ENCODE measurements around the gene MCC.

MCC gene

GRCh38 chr5:113265190-113265589 is 223.1 kb downstream of the MCC start:
- Histone ChIP-seq H3K9me3 (ENCODE audit: control insufficient read depth, low read length) (no peaks in the 10 kb centered on the region), H3K27ac (ENCODE audit: insufficient read depth, low read length, poor library complexity, severe bottlenecking) (no peak overlapping the region), H3K36me3 (ENCODE audit: control insufficient read depth, insufficient read depth, low read length) (no peaks in the 10 kb centered on the region), H3K4me3 (ENCODE audit: insufficient read depth, low read depth, low read length, poor library complexity, severe bottlenecking) (no peak overlapping the region), H3K27me3 (replicated peaks; ENCODE audit: control insufficient read depth, insufficient read depth, low read length, poor library complexity, severe bottlenecking) (no peaks in the 10 kb centered on the region), H3K4me1 (ENCODE audit: control insufficient read depth, insufficient read depth, low read length, poor library complexity, severe bottlenecking) (no peaks in the 10 kb centered on the region)
- DNase-seq: no peak

DNA sequence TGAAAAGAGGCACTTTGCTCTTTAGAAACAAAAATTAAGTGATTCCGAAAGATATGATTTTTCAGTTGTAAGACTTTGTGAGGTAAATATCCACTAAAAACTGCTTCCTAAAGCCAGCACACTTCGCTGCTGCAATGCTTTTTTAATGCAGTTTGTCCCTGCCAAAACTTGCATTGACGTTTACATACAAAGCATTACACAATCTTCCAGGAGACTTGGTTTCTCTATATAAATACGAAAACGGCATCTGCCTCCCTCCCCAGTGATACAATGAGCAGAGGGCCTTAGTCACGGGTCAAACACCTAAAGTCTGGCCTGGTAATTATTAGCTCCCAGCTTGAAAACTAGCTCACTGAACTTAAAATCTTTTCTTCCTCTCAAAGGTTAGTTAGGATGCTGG is 224.2 kb downstream of the MCC start:
- H3K27ac ChIP-seq (ENCODE audit: insufficient read depth, low read length, poor library complexity, severe bottlenecking): no peak overlapping the region
- H3K4me3 ChIP-seq (ENCODE audit: insufficient read depth, low read depth, low read length, poor library complexity, severe bottlenecking): no peak overlapping the region
- H3K36me3 ChIP-seq (ENCODE audit: control insufficient read depth, insufficient read depth, low read length): no peaks in the 10 kb centered on the region
- H3K4me1 ChIP-seq (ENCODE audit: control insufficient read depth, insufficient read depth, low read length, poor library complexity, severe bottlenecking): no peaks in the 10 kb centered on the region
- H3K27me3 ChIP-seq (replicated peaks; ENCODE audit: control insufficient read depth, insufficient read depth, low read length, poor library complexity, severe bottlenecking): no peaks in the 10 kb centered on the region
- no peak for DNase-seq
- no peaks in the 10 kb centered on the region for H3K9me3 ChIP-seq (ENCODE audit: control insufficient read depth, low read length)

- DNase-seq: no peak
- Histone ChIP-seq H3K4me1 (ENCODE audit: control insufficient read depth, insufficient read depth, low read length, poor library complexity, severe bottlenecking) (no peaks in the 10 kb centered on the region), H3K27me3 (replicated peaks; ENCODE audit: control insufficient read depth, insufficient read depth, low read length, poor library complexity, severe bottlenecking) (no peaks in the 10 kb centered on the region), H3K9me3 (ENCODE audit: control insufficient read depth, low read length) (no peaks in the 10 kb centered on the region), H3K36me3 (ENCODE audit: control insufficient read depth, insufficient read depth, low read length) (no peaks in the 10 kb centered on the region), H3K4me3 (ENCODE audit: insufficient read depth, low read depth, low read length, poor library complexity, severe bottlenecking) (no peak overlapping the region), H3K27ac (ENCODE audit: insufficient read depth, low read length, poor library complexity, severe bottlenecking) (no peak overlapping the region)
Measured at GRCh38 chr5:113263545-113263944, 224.7 kb downstream of the MCC start.

DNA sequence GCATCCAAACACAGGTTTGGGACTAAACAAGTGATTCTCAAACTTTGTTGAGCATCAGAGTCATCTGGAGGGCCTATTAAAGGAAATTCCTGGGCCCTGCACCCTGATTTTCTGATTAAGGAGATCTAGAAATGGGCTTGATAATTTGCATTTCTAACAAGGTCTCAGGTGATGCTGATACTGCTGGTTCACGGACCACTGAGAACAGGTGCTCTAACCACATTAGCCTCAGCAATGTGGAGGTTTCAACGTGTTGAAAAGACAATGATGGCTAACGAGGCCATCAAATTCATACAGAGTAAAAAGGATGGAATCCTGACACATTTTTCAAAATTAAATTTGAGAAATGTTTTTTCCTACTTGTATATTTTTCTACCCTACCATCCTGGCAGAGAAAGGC is 225.6 kb downstream of the MCC start:
- no peak overlapping the region for H3K4me3 ChIP-seq (ENCODE audit: insufficient read depth, low read depth, low read length, poor library complexity, severe bottlenecking)
- no peaks in the 10 kb centered on the region for H3K9me3 ChIP-seq (ENCODE audit: control insufficient read depth, low read length)
- no peaks in the 10 kb centered on the region for H3K4me1 ChIP-seq (ENCODE audit: control insufficient read depth, insufficient read depth, low read length, poor library complexity, severe bottlenecking)
- no peaks in the 10 kb centered on the region for H3K36me3 ChIP-seq (ENCODE audit: control insufficient read depth, insufficient read depth, low read length)
- no peak overlapping the region for H3K27ac ChIP-seq (ENCODE audit: insufficient read depth, low read length, poor library complexity, severe bottlenecking)
- H3K27me3 ChIP-seq (replicated peaks; ENCODE audit: control insufficient read depth, insufficient read depth, low read length, poor library complexity, severe bottlenecking): no peaks in the 10 kb centered on the region
- DNase-seq: no peak

DNA sequence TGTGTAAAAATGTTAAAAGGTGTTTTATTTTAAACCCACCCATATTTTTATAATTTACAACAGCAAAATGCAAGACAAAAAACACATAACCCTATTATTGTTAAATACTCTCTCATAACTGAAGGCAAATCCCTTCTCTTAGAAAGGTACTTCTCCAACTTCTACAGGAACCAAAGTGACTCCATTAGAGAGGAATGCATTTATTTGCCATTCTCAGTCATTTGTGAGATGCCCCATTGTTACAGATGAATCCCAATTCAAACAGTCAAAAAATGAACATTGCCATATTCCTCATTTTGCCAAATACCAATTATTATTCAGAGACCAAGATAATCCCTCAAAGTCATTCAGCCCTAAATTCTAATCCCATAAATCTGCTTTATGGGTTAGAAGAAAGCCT is 229.2 kb downstream of the MCC start:
- no peak for DNase-seq
- Histone ChIP-seq H3K27ac (ENCODE audit: insufficient read depth, low read length, poor library complexity, severe bottlenecking) (no peak overlapping the region), H3K36me3 (ENCODE audit: control insufficient read depth, insufficient read depth, low read length) (no peaks in the 10 kb centered on the region), H3K9me3 (ENCODE audit: control insufficient read depth, low read length) (no peaks in the 10 kb centered on the region), H3K4me3 (ENCODE audit: insufficient read depth, low read depth, low read length, poor library complexity, severe bottlenecking) (no peak overlapping the region), H3K27me3 (replicated peaks; ENCODE audit: control insufficient read depth, insufficient read depth, low read length, poor library complexity, severe bottlenecking) (no peaks in the 10 kb centered on the region), H3K4me1 (ENCODE audit: control insufficient read depth, insufficient read depth, low read length, poor library complexity, severe bottlenecking) (no peaks in the 10 kb centered on the region)

DNA sequence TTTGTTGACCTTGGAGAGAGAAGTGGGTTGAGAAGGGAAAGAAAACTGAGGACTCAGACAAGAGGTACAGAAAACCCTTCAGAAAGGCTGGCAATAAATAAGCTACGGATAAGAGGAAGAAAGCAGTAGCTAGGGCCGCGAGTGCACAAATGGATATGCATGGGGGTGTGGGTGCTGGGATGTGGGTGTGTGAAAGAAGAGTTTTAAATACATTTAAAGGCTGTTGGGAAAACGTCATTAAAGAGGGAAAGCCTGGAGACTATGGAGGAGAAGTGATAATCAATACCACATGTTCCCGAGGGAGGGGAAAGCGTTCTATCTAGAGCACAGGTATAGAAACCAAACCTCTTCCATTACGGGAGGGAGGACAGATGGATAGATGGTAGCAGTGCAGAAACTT is 230.7 kb downstream of the MCC start:
- Histone ChIP-seq H3K9me3 (ENCODE audit: control insufficient read depth, low read length) (no peaks in the 10 kb centered on the region), H3K27me3 (replicated peaks; ENCODE audit: control insufficient read depth, insufficient read depth, low read length, poor library complexity, severe bottlenecking) (no peaks in the 10 kb centered on the region), H3K36me3 (ENCODE audit: control insufficient read depth, insufficient read depth, low read length) (no peaks in the 10 kb centered on the region), H3K4me3 (ENCODE audit: insufficient read depth, low read depth, low read length, poor library complexity, severe bottlenecking) (no peak overlapping the region), H3K4me1 (ENCODE audit: control insufficient read depth, insufficient read depth, low read length, poor library complexity, severe bottlenecking) (no peaks in the 10 kb centered on the region), H3K27ac (ENCODE audit: insufficient read depth, low read length, poor library complexity, severe bottlenecking) (no peak overlapping the region)
- no peak for DNase-seq

GRCh38 chr5:113256671-113257452 is 231.4 kb downstream of the MCC start:
- no peaks in the 10 kb centered on the region for H3K9me3 ChIP-seq (ENCODE audit: control insufficient read depth, low read length)
- H3K4me3 ChIP-seq (ENCODE audit: insufficient read depth, low read depth, low read length, poor library complexity, severe bottlenecking): no peak overlapping the region
- H3K4me1 ChIP-seq (ENCODE audit: control insufficient read depth, insufficient read depth, low read length, poor library complexity, severe bottlenecking): no peaks in the 10 kb centered on the region
- no peak for DNase-seq
- H3K27ac ChIP-seq (ENCODE audit: insufficient read depth, low read length, poor library complexity, severe bottlenecking): no peak overlapping the region
- no peaks in the 10 kb centered on the region for H3K36me3 ChIP-seq (ENCODE audit: control insufficient read depth, insufficient read depth, low read length)
- H3K27me3 ChIP-seq (replicated peaks; ENCODE audit: control insufficient read depth, insufficient read depth, low read length, poor library complexity, severe bottlenecking): no peaks in the 10 kb centered on the region

DNA sequence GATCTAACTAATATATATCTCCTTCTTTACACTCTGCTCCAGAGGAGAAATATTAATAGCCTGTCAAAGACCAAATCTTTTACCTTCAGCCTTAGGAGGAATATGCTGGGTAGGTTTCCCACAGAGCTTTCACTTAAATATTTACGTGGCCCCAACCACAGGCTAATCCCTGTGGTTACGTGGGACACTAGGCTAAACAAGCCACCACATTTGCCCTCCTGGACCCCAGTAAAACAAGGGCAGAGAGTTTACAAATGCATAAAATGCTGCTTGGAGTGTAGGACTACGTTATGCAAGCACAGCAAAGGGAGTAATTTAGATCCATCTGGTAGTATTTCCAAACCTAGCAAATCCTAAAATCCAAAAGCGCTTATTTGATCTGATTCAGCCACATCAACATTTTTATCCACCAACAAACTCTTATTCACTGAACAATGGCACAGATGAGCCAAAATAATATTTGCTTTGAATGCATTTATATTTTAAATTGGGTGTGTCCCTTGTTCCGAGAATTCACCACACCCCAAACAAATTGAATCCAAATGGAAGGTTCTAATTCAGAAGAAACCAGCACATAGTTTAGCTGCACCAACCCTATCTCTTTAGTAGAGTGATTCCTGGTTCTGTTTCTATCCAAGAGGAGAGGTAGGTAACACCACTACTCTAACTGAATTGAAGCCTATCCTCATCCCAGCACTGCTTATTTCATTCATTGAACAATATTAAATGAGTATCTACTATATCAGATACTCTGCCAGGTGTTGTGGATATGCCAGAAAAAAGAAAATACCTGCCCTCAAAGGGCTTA is 232.5 kb downstream of the MCC start:
- no peaks in the 10 kb centered on the region for H3K9me3 ChIP-seq (ENCODE audit: control insufficient read depth, low read length)
- no peak for DNase-seq
- no peaks in the 10 kb centered on the region for H3K36me3 ChIP-seq (ENCODE audit: control insufficient read depth, insufficient read depth, low read length)
- H3K4me3 ChIP-seq (ENCODE audit: insufficient read depth, low read depth, low read length, poor library complexity, severe bottlenecking): no peak overlapping the region
- H3K27me3 ChIP-seq (replicated peaks; ENCODE audit: control insufficient read depth, insufficient read depth, low read length, poor library complexity, severe bottlenecking): no peaks in the 10 kb centered on the region
- no peak overlapping the region for H3K27ac ChIP-seq (ENCODE audit: insufficient read depth, low read length, poor library complexity, severe bottlenecking)
- H3K4me1 ChIP-seq (ENCODE audit: control insufficient read depth, insufficient read depth, low read length, poor library complexity, severe bottlenecking): no peaks in the 10 kb centered on the region

DNA sequence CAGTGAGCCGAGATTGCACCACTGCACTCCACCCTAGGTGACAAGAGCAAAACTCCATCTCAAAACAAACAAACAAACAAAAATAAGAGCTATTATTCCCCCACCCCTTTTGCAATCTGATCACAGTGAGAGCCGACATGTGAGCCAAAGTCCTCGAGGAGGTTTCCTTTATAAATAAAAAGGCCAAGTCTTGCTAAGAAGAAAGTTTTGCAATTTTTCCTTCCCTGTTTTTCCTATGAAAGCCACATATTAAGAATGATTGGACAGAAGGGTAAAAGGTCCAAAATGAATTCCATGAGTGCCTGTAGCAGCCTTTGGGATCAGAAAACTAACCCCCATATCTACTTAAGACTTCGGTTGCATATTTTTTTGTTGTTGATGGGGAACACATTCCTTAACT is 233.1 kb downstream of the MCC start:
- no peaks in the 10 kb centered on the region for H3K27me3 ChIP-seq (replicated peaks; ENCODE audit: control insufficient read depth, insufficient read depth, low read length, poor library complexity, severe bottlenecking)

GRCh38 chr5:113253037-113253436 is 235.2 kb downstream of the MCC start:
- H3K9me3 ChIP-seq (ENCODE audit: control insufficient read depth, low read length): no peaks in the 10 kb centered on the region
- no peaks in the 10 kb centered on the region for H3K4me1 ChIP-seq (ENCODE audit: control insufficient read depth, insufficient read depth, low read length, poor library complexity, severe bottlenecking)
- no peak for DNase-seq
- H3K27ac ChIP-seq (ENCODE audit: insufficient read depth, low read length, poor library complexity, severe bottlenecking): no peak overlapping the region
- no peaks in the 10 kb centered on the region for H3K27me3 ChIP-seq (replicated peaks; ENCODE audit: control insufficient read depth, insufficient read depth, low read length, poor library complexity, severe bottlenecking)
- H3K4me3 ChIP-seq (ENCODE audit: insufficient read depth, low read depth, low read length, poor library complexity, severe bottlenecking): no peak overlapping the region
- no peaks in the 10 kb centered on the region for H3K36me3 ChIP-seq (ENCODE audit: control insufficient read depth, insufficient read depth, low read length)

More for the DNA sequence above, 233.1 kb downstream of the MCC start:
- DNase-seq: no peak
- Histone ChIP-seq H3K9me3 (ENCODE audit: control insufficient read depth, low read length) (no peaks in the 10 kb centered on the region), H3K4me3 (ENCODE audit: insufficient read depth, low read depth, low read length, poor library complexity, severe bottlenecking) (no peak overlapping the region), H3K36me3 (ENCODE audit: control insufficient read depth, insufficient read depth, low read length) (no peaks in the 10 kb centered on the region), H3K4me1 (ENCODE audit: control insufficient read depth, insufficient read depth, low read length, poor library complexity, severe bottlenecking) (no peaks in the 10 kb centered on the region), H3K27ac (ENCODE audit: insufficient read depth, low read length, poor library complexity, severe bottlenecking) (no peak overlapping the region)
